RPMI7951 (cell line): ENCODE measurements around the gene UQCRC1. TPM values are rescaled to one million over a fixed set of nuclear protein-coding genes. Genes with fewer than 3 reads are reported as not detected.

Experiments used
- DNase-seq: peaks from one replicate; pipeline ENCODE4 v3.0.0-alpha.2; 2012; ENCODE audit warnings: low read depth
- total RNA-seq: library from RNA; depleted of rRNA; stranded (reverse); fragments of >200 nt; shearing (Covaris generic); gene quantifications from 2 replicates; pipeline ENCODE4 v1.2.3, GENCODE V29; 2014

Gene UQCRC1
- total RNA-seq, 1 experiment from 2014 or later = 393 TPM

GRCh38 chr3:48633743-48634142 lies 24.3 kb upstream of the UQCRC1 start:
- no peak for DNase-seq

- DNase-seq = no peak
These were observed 23.8 kb upstream of the UQCRC1 start for GRCh38 chr3:48633256-48633655.

- DNase-seq = no peak
These were observed 22.3 kb upstream of the UQCRC1 start for GRCh38 chr3:48631516-48632448.

DNA sequence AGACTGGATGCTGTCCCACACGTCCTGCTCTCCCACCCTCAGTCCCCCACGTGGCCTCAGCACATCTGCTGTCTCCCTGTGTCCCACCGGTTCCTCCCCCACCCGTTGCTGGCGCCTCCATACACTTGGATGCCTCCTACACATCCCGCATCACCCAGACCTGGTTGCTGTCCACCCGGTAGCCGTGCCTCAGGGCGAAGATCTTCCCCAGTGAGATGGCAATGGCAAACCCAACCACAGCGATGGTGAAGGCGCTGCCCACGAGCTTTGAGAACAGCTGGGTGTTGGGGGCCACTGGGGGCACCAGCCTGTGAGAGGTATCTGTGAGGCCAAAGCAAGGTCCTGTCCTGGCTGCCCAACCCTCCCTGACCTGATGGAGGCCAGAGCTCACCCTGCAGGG lies 21.4 kb upstream of the UQCRC1 start:
- DNase-seq = no peak

GRCh38 chr3:48630407-48630806 lies 21.0 kb upstream of the UQCRC1 start:
- no peak for DNase-seq

DNA sequence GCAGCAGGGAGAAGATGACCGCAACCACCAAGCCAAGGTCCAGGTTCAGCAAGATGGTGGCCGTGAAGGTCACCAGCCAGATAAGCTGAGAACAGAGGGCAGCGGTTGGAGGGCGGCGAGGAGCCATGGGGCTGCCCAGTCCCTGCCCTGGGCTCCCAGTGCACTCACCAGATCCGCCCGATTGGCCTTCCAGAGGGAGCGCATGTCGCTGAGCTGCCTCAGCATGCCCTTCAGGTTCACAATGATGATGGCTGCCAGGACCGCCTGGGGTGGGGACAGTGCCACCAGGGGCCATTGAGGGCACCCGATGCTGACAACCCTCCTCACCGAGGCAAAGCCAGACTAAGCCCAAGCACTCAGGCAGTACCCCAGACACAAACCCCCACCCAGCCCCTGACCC lies 20.4 kb upstream of the UQCRC1 start:
- no peak for DNase-seq

- DNase-seq = no peak
These were observed 19.0 kb upstream of the UQCRC1 start for GRCh38 chr3:48628277-48629017.

- no peak for DNase-seq
These were observed 16.2 kb upstream of the UQCRC1 start for GRCh38 chr3:48625600-48625999.

DNA sequence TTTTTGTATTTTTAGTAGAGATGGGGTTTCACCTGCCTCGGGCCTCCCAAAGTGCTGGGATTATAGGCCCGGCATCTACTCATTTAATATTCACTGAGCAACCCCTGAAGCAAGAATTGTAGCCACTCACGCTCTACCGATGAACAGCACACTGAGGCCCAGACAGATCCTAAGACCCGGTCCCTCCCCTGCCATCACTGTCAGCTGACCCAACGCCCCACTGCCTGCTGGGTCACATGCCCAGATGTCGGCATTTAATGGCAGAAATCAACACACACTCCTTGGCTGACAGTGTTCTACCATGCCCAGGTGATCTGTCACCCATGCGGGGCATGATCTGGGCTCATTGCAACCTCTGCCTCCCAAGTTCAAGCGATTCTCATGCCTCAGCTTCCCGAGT lies 15.3 kb upstream of the UQCRC1 start:
- no peak for DNase-seq

- DNase-seq = no peak
These were observed 14.6 kb upstream of the UQCRC1 start for GRCh38 chr3:48623851-48624547.

DNA sequence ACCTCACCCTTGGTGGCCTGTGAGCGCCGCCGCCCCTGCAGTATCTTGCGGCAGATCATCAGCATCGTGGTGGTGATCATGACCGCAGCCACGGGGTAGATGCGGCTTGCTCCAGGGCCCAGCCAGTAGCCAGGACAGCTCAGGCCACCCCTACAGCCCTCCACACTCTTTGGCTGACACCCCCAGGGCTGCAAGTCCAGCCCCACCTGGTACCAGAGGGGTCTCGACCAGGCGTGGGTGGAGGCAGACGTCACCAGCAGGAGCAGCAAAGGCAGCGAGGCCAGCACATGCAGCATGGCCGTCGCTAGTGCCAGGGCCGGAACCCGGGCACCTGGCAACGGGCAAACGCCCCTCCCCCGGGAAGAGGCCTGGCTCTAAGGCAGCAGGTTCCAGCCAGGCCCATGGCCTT lies 12.0 kb upstream of the UQCRC1 start, which contains the start of gene TMEM89:
Gene TMEM89 (minus strand): TSS at position 309 of the 409 bp plus-strand sequence. CDS start 13 bp downstream, at position 296.
- no peak for DNase-seq

DNA sequence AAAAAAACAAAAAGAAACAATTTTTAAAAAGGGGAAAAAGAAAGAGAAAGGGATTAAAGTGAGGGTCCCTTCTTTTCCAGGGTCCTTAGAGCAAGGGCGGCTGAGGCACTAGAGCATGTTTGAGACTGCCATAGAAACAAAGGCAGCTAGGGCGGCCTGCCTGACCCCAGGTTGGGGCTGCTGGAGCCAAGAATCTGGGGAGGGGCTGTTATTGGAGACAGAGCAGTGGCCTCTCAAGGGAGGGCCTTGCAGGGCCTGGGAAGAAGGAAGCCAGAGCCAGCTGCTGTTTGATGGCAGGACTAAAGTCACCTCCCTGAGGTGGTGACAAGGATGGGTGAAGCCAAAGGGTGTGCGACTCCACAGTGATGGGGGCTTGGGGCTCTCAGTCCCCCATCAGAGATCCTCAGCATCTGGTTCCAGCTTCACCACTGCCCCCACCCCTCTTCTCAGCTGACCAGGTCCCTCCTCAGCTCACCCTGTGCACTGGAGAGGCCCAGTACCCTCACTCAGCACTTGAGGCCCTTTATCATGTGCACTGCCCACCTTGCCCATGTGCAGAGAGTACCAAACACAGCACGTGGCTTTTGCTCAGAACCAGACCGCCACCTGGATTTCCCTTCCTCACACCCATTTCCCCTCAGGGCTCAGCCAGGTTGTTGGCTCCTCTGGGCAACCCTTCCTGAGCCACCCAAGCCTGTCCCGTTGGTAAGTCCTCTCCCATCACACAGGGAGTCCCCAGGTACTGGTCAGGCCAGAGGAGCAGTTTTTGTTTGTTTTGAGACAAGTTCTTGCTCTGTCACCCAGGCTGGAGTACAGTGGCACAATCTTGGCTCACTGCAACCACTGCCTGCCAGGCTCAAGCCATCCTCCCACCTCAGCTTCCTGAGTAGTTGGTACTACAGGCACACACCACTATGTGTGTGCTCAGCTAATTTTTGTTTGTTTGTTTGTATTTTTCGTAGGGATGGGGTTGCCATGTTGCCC lies 10.4 kb upstream of the UQCRC1 start:
- no peak for DNase-seq

DNA sequence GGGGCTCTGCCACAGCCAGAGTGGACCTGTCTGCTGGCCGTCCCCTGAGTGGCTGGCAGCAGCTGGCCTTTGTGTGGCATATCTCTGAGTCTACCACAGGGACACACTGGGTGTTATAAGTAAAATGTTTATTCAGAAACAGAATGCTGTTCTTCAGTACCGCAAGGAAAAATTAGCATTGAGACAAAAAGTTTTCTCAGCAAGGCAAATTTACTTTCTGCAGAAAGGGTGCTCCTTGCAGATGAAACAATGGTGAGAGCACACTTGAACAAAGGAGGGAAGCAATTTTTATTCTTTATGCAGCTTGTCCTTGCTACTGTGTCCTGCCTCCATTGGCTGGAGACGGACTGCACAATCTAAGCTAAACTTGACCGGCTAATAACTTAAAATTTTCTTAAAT lies 8.1 kb upstream of the UQCRC1 start:
- DNase-seq = no peak

DNA sequence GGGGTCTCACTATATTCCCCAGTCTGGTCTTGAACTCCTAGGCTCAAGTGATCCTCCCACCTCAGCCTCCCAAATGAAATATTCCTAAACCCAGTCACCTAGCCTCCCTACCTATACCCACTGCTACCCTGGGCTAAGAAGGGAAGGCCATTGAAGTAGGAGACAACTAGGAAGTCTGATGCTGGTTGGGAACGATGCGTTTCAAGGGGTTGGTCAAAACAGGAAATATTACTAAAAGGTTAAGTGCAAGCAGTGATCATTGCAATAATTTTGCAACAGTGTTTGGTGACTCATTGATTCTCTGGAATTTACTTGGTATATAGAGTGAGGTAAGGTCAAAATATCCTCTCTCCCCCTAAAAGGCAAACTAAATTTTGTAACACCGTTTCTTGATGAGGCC lies 4.6 kb upstream of the UQCRC1 start:
- peak; percentile 54 for DNase-seq

DNA sequence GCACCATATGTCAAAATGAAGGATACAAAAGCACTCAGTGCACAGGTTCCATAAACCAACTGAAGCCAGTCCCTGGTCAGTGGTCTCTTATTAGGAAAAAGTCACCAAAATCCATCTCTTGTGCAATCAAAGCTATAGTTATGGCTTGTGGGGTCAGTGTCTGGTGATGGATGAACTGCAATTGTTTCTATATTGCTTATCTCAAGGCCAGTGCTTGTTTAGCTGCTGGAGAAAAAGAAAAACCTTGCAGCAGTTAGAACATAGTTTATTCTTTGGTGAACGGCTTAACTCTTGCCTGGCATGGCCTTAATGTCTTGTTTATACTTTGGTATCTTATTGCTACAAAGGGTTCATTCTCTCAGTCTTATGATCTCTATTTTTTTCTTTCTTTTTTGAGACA lies 2.9 kb upstream of the UQCRC1 start:
- no peak for DNase-seq

GRCh38 chr3:48607519-48607918 lies 1.9 kb downstream of the UQCRC1 start:
- no peak for DNase-seq

DNA sequence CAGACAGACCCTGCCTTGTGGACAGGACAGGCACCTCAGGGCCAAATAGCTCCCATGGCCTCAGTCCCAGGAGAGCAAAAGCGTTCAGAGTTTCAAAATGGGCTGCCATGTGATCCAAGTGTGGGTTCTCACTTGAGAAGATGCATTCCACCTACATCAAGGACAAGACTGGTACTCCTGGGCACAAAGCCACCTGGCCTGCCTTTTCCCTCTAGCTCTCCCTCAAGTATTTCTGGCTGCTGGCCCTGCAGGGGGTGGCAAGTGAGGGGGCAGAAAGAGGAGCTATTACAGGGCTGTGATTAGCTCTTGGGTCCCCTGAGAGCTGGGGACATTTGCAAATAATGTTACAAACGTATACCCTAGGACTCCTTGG lies 7.8 kb downstream of the UQCRC1 start:
- no peak for DNase-seq

GRCh38 chr3:48600711-48601621 lies 8.5 kb downstream of the UQCRC1 start:
- DNase-seq = no peak

DNA sequence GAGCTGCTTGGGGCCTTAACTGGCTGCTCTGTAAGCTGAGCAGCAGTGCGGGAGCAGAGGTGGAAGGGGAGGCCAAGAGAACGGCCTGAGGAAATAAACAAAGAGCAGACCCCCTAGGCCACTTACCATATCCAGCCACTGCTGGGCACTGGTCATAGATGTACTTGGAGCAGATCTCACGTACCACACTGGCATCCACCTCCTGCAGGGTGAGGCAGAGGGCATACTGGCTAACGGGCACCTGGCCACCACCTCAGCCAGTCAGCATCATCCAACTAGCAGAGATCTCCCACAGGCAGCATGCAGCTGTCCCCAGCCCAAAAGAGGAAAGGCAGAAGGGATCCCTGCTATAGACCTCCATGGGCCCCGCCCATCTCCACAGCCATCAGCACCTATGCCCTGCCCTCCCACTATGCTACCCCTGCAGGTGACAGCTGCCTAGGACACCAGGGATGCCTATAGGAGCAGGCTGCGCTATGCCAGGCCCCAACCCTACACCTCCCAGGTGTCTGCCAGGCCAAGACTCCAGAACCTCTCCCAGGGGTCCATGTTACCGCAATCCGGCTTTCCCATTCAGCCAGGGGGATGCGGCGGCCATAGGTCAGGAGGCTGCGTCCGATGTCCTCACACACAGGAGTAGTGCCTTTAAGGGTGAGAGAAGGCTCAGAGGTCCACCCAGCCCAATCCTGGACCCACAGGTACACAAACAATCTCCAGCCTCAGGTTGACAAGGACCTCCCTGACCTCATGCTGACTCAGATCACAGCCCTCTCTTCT lies 9.7 kb downstream of the UQCRC1 start:
- DNase-seq = no peak
